ENCODE results near the gene CFAP97. TPM values are rescaled to one million over a fixed set of nuclear protein-coding genes. Genes with fewer than 3 reads are reported as not detected.

CFAP97 gene
- total RNA-seq, 2 donors from 2014 or later = 14.1 to 15.1 TPM

- H3K4me1 ChIP-seq = peaks cover 0 to 19% of the 10 kb centered on the region in 2 donors
- no peak for TF ChIP-seq CTCF (IDR thresholded peaks at IDR 0.05)
- no peak overlapping the region for H3K4me3 ChIP-seq
- no peaks in the 10 kb centered on the region for H3K27me3 ChIP-seq
- no peak overlapping the region for H3K27ac ChIP-seq
- peaks cover 0 to 8% of the 10 kb centered on the region in 2 donors for H3K9me3 ChIP-seq
- DNase-seq (ENCODE audit: low spot score) = no peak
- no peaks in the 10 kb centered on the region for H3K36me3 ChIP-seq
Measured at GRCh38 chr4:185237175-185237574, 33.4 kb upstream of the CFAP97 start.

- Histone ChIP-seq H3K36me3 (no peaks in the 10 kb centered on the region), H3K27ac (peak overlapping the region in 1 of 2 donors; percentile 24), H3K4me3 (no peak overlapping the region), H3K9me3 (peaks cover 0 to 8% of the 10 kb centered on the region in 2 donors), H3K27me3 (no peaks in the 10 kb centered on the region), H3K4me1 (peaks cover 0 to 19% of the 10 kb centered on the region in 2 donors)
- no peak for TF ChIP-seq CTCF (IDR thresholded peaks at IDR 0.05)
- DNase-seq (ENCODE audit: low spot score) = no peak
Measured at GRCh38 chr4:185235843-185236503, 32.2 kb upstream of the CFAP97 start.

GRCh38 chr4:185235119-185235842, 31.5 kb upstream of the CFAP97 start:
- Histone ChIP-seq H3K36me3 (no peaks in the 10 kb centered on the region), H3K4me1 (peaks cover 0 to 19% of the 10 kb centered on the region in 2 donors), H3K4me3 (no peak overlapping the region), H3K9me3 (peaks cover 0 to 8% of the 10 kb centered on the region in 2 donors), H3K27ac (peak overlapping the region in 1 of 2 donors; percentile 24), H3K27me3 (no peaks in the 10 kb centered on the region)
- TF ChIP-seq CTCF (IDR thresholded peaks at IDR 0.05) = no peak
- no peak for DNase-seq (ENCODE audit: low spot score)

- H3K4me1 ChIP-seq = peaks cover 0 to 27% of the 10 kb centered on the region in 2 donors
- no peak for DNase-seq (ENCODE audit: low spot score)
- no peaks in the 10 kb centered on the region for H3K27me3 ChIP-seq
- H3K36me3 ChIP-seq = no peaks in the 10 kb centered on the region
- H3K4me3 ChIP-seq = no peak overlapping the region
- no peak overlapping the region for H3K27ac ChIP-seq
- H3K9me3 ChIP-seq = no peaks in the 10 kb centered on the region
- TF ChIP-seq CTCF (IDR thresholded peaks at IDR 0.05) = no peak
Measured at GRCh38 chr4:185232370-185232769, 28.6 kb upstream of the CFAP97 start.

GRCh38 chr4:185229021-185229818, 25.4 kb upstream of the CFAP97 start:
- Histone ChIP-seq H3K27ac (no peak overlapping the region), H3K27me3 (no peaks in the 10 kb centered on the region), H3K4me1 (peaks cover 0 to 10% of the 10 kb centered on the region in 2 donors), H3K4me3 (no peak overlapping the region), H3K9me3 (no peaks in the 10 kb centered on the region), H3K36me3 (no peaks in the 10 kb centered on the region)
- TF ChIP-seq CTCF (IDR thresholded peaks at IDR 0.05) = no peak
- no peak for DNase-seq (ENCODE audit: low spot score)

All from right atrium auricular region (tissue), 2 donors.